GM12892 (cell line): ENCODE measurements around the gene PRR12.

Source experiments
- POLR2A ChIP-seq: IDR thresholded peaks from 2 replicates; pipeline ENCODE4 v1.6.1; 2011; ENCODE audit warnings: low read depth, low read length, control low read depth
- POLR2AphosphoS5 ChIP-seq: IDR thresholded peaks from 2 replicates; pipeline ENCODE4 v1.6.1; 2011; ENCODE audit warnings: low read depth, low read length, control low read depth
- TAF1 ChIP-seq: IDR thresholded peaks from 2 replicates; pipeline ENCODE4 v1.6.1; 2011; ENCODE audit warnings: low read depth, mild to moderate bottlenecking, control low read depth, low read length, borderline replicate concordance

DNA sequence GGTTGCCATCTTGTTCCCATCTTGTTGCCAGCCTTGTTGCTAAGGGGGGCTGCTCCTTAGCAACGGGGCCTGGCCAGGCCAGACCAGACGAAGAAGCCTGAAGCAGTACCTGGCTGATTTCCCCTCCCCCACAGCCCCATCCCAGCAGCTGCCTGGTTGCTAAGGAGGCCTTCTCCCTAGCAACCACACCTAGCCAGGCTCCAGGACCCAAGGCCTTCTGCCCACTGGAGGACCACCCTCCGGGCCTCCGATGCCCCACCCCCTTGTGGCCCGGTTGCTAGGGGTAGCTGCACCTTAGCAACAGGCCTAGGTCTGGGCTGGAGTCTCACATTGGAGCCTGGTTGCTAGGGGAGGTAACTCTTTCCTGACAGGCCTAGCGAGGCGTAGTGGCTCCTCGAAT lies 6.0 kb upstream of the PRR12 start:
- TF ChIP-seq POLR2A, result no peak
- TF ChIP-seq TAF1, result no peak
- TF ChIP-seq POLR2AphosphoS5, result no peak
